ENCODE data around the gene CACNA1F. TPM values are rescaled to one million over a fixed set of nuclear protein-coding genes. Genes with fewer than 3 reads are reported as not detected.

Gene CACNA1F
- total and polyA plus RNA-seq, 9 of the 15 experiments (the other 6 are each of a cell fraction or from before 2014, with no cell fraction given) = under 0.01 to 0.41 (median 0.03) TPM; not detected in 3

DNA sequence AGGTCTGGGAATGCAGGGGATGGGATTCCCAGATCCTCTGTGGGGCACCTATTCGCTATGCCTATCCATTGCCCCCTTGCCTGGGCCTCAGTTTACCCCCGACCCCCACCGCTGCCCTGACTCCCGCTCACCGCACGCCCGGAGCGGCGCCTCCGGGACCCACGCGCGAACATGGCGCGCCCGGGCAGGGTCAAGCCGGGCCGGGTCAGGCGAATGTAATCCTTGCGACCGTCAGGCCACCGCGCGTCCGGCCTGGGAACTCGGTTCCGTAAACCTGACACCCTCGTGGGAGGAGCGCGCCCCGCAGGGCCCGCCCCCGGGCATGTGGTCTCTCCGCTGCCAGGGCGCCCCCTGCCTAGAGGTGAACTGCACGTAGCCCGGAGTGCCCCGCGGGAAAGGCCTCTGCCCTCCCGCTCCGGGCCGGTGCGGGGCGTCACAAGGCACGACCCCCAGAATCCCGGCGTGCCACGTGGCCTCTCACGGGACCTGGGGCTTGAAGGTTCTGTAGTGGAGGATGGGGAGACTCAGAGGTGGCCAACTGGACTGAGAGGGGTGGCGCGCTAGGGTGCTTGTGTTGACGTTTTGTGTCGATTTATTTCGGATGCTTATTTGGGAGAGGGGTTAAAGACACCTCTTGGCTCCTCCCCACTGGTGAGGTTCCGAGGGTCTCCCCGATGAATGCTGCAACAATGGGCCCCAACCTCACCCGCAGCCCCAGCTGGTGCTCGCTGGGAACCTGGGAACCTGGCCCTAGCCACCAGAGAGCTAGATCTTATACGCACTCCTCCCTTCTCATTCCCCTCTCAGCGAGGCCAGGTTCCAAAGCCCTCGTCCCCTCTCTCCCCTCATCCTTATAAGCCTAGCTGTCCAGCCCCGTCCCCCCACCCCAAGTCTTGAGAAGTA is 46.8 kb downstream of the CACNA1F start, which contains the start of gene PRICKLE3 (continued):
- TF ChIP-seq PREB (CRISPR knock-in tag; IDR thresholded peaks at IDR 0.05) (no peak), ZNF184 (CRISPR knock-in tag; IDR thresholded peaks at IDR 0.05) (no peak), TBL1XR1 (IDR thresholded peaks at IDR 0.05; ENCODE audit: low read length in 2 of 2) (no peak), SMAD4 (CRISPR knock-in tag; conservative IDR thresholded peaks at IDR 0.05) (0 out of 2 replicates have a peak, but pooled peaks have one; percentile 53), SMARCB1 (IDR thresholded peaks at IDR 0.05; ENCODE audit: insufficient read length, low read depth) (no peak), FOXK1 (CRISPR knock-in tag; IDR thresholded peaks at IDR 0.05; ENCODE audit: borderline replicate concordance) (no peak), TFE3 (CRISPR knock-in tag; IDR thresholded peaks at IDR 0.05) (no peak), MNT (conservative IDR thresholded peaks at IDR 0.05) (no peak), MYNN (IDR thresholded peaks at IDR 0.05) (peak; percentile 90), MYNN (CRISPR knock-in tag; IDR thresholded peaks at IDR 0.05) (no peak)
- TF ChIP-seq, protein P1, sequence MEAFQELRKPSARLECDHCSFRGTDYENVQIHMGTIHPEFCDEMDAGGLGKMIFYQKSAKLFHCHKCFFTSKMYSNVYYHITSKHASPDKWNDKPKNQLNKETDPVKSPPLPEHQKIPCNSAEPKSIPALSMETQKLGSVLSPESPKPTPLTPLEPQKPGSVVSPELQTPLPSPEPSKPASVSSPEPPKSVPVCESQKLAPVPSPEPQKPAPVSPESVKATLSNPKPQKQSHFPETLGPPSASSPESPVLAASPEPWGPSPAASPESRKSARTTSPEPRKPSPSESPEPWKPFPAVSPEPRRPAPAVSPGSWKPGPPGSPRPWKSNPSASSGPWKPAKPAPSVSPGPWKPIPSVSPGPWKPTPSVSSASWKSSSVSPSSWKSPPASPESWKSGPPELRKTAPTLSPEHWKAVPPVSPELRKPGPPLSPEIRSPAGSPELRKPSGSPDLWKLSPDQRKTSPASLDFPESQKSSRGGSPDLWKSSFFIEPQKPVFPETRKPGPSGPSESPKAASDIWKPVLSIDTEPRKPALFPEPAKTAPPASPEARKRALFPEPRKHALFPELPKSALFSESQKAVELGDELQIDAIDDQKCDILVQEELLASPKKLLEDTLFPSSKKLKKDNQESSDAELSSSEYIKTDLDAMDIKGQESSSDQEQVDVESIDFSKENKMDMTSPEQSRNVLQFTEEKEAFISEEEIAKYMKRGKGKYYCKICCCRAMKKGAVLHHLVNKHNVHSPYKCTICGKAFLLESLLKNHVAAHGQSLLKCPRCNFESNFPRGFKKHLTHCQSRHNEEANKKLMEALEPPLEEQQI (IDR thresholded peaks at IDR 0.05) = no peak
- TF ChIP-seq, protein P2, sequence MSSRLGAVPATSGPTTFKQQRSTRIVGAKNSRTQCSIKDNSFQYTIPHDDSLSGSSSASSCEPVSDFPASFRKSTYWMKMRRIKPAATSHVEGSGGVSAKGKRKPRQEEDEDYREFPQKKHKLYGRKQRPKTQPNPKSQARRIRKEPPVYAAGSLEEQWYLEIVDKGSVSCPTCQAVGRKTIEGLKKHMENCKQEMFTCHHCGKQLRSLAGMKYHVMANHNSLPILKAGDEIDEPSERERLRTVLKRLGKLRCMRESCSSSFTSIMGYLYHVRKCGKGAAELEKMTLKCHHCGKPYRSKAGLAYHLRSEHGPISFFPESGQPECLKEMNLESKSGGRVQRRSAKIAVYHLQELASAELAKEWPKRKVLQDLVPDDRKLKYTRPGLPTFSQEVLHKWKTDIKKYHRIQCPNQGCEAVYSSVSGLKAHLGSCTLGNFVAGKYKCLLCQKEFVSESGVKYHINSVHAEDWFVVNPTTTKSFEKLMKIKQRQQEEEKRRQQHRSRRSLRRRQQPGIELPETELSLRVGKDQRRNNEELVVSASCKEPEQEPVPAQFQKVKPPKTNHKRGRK (tag; IDR thresholded peaks at IDR 0.05) = no peak
- TF ChIP-seq, protein P3, sequence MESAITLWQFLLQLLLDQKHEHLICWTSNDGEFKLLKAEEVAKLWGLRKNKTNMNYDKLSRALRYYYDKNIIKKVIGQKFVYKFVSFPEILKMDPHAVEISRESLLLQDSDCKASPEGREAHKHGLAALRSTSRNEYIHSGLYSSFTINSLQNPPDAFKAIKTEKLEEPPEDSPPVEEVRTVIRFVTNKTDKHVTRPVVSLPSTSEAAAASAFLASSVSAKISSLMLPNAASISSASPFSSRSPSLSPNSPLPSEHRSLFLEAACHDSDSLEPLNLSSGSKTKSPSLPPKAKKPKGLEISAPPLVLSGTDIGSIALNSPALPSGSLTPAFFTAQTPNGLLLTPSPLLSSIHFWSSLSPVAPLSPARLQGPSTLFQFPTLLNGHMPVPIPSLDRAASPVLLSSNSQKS (CRISPR knock-in tag; IDR thresholded peaks at IDR 0.05) = no peak
- TF ChIP-seq, protein P4, sequence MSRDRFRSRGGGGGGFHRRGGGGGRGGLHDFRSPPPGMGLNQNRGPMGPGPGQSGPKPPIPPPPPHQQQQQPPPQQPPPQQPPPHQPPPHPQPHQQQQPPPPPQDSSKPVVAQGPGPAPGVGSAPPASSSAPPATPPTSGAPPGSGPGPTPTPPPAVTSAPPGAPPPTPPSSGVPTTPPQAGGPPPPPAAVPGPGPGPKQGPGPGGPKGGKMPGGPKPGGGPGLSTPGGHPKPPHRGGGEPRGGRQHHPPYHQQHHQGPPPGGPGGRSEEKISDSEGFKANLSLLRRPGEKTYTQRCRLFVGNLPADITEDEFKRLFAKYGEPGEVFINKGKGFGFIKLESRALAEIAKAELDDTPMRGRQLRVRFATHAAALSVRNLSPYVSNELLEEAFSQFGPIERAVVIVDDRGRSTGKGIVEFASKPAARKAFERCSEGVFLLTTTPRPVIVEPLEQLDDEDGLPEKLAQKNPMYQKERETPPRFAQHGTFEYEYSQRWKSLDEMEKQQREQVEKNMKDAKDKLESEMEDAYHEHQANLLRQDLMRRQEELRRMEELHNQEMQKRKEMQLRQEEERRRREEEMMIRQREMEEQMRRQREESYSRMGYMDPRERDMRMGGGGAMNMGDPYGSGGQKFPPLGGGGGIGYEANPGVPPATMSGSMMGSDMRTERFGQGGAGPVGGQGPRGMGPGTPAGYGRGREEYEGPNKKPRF (IDR thresholded peaks at IDR 0.05; ENCODE audit: low read depth, low read length) = no peak
